Germinal center (tissue), 1 donor: ENCODE data around the gene CPNE2.
"Not testable (repeated sequence)": the region's sequence is repeated elsewhere in the genome, so short reads cannot be mapped to it uniquely, and the experiment has no call there.

ENCODE experiments used
- DNase-seq: peaks from one replicate; pipeline ENCODE4 v3.0.0; 2012; ENCODE audit warnings: mixed read lengths, low spot score

CPNE2 gene

DNA sequence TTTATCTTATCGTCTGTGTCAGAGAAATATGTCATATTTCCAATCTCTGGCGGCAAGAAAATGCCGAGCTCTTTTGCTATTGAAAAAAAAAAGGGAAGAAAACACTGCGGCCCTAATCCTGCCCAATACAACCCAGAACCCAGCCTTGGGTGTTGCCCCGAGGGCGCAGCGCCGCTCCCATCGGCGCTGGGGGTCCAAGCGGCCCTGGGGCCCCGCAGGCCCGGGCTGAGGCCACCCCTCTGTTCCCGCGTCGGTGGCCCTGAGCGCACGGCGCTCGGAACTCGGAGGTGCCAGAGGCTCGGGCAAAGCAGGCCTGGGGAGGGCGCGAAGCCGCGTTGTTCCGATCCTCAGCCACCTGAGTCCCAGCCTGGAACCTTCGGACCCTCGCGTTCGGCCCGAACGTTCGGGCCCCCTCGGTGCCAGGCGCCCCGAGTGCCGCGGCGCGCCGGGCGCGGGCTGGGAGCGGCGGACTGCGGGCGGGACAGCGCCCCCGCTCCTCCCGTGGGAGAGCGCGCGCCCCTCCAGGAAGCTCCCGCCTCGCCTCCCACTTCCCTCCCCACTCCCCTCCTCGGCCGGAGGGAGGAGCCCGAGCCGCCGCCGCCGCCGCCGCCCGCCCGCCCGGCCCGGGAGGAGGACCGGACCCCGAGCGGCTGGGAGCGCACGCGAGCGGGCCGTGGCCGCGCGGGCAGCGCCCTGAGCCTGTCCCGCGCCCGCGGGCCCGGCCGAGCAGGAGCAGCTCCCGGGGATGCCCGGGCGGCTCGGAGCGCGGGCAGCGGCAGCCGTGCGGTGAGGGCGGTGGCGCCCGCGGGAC, at the start of gene CPNE2:
Gene CPNE2, plus strand, starts transcription at position 609 of the 811 bp plus-strand sequence. CDS start 18,160 bp downstream, outside the sequence.
- peak; percentile 54 for DNase-seq

DNA sequence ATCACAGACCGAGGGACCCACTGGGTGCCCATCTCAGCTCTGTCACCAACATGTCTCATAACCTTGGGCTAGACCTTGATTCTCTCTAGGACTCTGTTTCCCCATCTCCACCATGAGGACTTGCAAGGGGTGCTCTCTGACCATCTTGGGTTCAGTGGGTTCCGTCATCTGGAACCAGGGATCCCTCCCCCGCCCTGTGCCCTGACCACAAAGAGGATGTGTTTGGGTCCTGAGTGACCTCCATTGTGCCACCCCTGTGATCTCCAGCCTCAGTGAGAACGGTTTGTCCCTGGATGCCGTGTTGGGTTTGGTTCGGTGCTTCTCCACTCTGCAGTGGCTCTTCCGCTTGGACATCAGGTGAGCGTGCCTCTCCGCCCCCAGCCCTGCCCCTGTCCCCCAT, 49.1 kb upstream of the CPNE2 start:
- no peak for DNase-seq

DNA sequence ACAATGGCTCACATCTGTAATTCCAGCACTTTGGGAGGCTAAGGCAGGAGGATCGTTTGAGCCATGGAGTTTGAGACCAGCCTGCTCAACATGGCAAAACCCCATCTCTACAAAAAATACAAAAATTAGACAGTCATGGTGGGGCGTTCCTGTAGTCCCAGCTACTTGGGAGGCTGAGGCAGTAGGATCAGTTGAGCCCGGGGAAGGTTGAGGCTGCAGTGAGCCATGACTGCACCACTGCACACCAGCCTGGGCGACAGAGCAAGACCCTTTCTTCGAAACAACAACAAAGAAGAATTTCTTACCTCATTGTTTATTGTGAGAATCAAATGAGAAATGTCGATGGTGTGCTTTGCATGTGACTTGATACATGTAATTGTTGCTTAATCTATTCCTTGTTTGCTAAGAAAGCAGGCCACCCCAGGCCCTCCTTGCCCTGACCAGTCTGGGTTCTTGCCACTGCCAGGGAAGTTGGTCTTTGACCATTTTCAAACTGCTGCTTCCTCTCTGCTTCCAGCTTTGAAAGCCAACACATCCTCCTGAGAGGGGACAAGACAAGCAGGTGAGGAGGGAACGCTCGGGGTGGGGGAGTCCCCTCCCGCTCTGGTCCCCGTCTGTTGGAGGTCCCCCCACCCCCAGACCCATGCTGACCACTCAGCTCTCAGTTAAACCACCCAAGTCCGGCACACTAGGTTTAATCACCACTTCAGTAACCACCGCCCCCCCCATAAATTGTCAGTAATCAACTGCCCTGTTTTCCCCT, 47.3 kb upstream of the CPNE2 start:
- no peak for DNase-seq

DNA sequence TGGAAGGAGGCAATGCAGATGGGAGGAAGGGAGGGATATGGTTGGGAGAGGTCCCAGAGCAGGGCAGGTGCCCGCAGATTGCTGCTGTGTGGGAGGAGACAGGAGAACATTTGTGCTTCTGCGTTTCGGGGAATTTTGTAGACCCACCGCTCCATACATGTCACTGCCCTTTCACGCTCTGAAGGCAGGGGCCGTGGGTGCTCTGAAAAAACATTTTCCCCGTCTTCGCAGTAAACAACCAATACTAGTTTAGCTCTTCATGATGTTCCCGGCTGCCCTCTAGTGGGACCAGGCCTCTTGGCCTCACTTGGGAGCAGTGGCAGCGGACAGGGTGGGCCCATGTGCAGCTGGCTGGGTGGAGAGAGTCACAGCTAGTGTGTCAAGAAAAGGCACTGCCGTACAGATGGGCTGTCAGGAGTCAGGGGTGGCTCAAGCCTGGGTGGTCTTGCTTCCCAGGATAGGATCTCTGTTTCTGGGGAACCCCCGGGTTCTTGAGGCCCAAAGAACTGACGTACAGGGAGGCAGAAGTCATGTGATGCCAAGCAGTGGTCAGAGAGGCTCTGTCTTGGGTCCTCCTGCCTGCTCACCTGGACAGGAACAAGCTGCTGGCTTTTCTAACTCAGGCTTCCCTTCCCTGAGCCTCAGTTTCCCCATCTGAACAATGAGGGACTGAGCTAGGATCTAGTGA, 46.5 kb upstream of the CPNE2 start:
- peak; percentile 84 for DNase-seq

DNA sequence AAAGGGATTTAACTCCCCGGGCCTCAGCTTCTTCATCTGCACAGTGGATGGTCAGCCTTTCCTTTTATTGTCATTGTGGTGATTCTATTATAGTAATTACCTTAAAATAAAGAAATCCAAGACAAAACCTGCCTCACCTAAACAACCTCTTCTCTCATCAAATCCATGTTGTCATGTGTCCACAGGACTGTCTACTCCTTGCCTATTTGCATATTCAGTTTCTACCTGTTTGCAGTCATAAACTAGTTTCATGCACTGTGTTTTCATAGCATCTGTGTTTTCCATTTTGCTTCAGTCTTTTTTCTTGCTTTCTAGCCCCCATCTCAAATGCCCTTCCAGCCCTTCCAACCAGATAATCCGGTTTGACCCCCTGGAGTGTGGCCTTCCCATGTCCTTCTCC, 44.3 kb upstream of the CPNE2 start:
- no peak for DNase-seq

DNA sequence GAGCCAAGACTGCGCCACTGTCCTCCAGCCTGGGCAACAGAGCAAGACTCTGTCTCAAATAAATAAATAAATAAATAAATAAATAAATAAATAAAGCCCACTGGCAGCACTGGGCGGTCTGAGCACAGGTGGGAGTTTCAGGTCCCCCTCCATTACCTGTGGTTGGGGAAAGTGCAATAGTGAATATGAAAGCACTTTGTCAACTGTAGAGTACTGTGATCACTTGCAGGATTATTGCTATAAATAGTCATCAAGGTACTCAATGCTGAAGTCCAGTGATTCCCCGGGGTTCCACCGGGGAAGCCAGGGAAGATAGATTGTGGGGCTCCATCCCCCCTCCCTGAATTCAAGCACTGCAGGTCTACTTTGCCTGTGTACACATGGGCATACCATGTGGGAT, 42.7 kb upstream of the CPNE2 start:
- DNase-seq = no peak

DNA sequence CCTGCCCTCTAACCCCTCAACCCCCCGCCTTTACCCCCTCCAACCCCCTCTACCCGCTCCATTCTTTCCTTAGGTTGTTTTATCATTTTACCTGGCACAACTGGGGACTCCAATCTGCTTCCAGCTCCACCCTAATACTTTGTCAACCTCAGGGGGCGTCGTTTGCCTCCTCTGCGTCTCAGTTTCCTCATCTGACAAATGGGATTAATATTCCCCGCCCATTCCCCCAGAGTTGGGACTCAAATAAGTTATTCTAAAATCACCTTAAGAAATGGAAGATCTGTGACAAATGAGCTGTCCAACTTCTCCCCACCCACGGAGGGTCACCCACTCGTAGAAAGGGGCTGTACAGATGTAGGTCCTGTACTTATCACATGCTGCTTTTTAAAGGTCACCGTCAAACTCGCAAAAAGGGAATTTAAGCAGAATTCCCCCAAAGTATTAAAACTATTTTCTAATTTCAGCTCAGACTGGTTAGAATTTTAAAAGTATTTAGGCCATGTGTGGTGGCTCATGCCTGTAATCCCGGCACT, 40.6 kb upstream of the CPNE2 start:
- no peak for DNase-seq

DNA sequence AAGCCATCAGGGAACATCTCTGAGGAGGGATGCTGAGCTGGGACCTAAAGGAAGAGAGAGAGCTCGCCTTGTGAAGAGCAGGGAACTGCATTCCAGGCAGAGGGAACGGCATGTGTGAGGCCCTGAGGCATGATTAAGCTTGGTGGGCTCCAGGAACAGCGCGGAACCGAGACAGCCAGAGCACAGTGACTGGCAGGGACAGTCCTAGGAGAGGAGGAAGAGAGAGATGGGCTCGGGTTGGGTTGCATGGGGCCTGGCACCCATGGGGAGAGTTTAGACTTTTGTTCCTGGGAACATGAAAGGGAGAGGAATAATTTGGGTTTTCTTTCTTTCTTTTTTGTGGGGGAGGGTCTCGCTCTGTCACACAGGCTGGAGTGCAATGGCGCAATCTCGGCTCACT, 39.2 kb upstream of the CPNE2 start:
- DNase-seq = no peak

DNA sequence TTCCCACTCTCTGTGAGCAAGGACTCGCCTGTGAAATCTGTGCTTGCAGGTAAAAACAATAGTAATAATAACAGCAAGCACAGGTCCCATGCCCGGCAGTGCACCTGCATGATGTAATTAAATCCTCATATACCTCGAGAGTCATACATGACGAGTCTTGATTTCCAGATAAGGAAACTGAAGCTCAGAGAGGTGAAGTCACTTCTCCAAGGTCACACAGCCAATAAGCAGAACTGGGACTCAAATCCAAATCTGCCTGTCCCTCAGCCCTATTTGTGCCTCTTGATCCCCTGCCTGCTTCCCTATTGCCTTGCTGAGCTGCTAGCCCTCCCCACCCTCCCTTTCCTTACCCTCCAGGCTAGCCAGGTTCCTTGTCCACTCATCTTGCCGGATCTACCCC, 38.0 kb upstream of the CPNE2 start:
- no peak for DNase-seq

DNA sequence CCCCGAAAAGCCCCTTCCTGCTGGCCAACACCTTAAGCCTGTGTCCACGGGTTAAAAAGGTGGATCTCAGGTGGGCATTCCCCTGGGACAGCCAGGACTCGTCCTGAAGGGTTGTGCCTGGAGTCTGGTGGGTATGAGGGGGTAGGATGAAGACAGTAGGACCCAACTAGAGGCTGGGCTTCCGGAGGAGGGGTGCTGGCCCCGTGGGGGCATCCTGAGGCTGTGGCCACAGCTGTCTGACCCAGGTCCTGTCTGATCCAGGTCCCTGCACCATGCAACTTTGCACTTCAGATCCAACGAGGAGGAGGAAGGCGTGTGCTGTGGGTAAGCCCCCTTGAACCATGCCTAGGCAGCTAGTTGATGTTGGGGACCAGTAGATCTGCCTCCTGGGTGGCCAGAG, 37.6 kb upstream of the CPNE2 start:
- no peak for DNase-seq

DNA sequence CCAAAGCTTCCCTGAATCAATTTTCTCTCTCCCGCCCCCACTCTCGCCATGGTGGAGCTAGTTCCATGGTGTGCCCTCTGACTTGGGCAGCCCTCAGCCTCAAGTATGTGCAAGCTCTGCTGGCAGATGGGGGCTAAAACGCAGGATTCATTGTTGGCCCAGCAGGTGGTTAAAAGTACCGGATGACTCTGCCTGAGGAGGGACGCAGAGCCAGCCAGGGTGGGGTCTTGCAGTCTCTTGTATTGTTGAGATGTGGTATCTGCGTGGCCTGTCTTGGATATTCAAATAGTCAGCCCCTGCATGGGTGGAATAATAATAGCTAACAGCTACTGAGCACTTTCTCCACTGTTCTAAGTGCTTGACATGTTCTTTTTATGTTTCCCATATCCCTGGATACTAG, 36.7 kb upstream of the CPNE2 start:
- DNase-seq = no peak

DNA sequence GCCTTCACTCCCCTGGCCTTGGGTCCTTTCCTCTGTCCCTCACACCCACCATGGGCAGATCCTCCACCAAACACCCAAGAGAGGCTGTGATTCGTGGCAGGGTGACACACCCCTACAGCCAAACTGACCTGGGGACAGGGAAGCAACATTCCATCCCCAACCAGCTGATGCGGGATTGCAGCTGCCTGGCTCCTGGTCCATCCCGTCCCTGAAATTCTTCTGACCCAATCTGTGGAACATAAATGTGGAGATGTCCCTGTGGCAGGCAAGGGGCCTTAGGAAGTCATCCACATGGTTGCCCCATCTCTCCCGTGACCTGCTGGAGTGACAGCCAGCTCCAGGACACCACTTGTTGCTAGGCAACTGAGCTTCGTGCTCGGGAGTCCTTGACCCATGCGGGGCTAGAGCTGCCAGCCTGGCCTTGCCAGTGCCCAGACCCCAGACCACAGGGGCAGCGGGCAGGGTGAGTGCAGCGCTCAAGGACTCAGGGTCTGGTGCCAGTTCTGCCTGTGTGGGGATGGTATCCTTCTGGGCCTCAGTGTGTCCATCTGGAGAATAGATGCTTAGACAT, 34.0 kb upstream of the CPNE2 start:
- DNase-seq = no peak

DNA sequence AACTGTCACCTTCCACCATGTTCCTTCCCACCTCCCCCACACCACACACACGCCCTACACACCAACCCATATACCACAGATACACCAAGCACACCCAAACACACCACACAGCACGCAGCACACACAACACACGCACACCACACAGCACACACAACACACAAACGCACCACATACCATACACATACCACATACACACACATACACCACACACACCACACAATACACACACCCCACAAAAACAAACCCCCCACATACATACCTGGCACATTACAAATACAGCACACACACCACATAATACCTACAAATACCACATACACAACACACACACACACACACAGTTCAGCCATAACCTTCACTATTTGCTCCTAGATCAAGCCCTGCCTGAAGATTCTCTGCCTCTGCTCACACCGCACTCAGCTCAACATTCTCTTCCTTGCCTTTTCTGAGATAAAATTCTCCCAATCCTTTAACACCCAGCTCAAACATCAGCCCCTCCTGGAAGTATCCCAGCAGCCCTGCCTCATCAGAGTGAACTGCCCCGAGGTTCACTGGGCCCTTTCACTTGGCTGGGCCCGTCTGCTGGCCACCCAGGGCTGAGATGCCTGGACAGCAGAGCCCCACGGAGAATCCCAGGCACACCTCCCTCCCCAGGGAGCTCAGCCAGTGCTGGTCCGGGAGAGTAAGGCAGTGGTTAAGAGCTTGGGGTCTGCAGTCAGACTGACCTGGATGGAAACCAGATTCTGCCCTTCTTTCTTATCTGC, 31.9 kb upstream of the CPNE2 start:
- DNase-seq = no peak

DNA sequence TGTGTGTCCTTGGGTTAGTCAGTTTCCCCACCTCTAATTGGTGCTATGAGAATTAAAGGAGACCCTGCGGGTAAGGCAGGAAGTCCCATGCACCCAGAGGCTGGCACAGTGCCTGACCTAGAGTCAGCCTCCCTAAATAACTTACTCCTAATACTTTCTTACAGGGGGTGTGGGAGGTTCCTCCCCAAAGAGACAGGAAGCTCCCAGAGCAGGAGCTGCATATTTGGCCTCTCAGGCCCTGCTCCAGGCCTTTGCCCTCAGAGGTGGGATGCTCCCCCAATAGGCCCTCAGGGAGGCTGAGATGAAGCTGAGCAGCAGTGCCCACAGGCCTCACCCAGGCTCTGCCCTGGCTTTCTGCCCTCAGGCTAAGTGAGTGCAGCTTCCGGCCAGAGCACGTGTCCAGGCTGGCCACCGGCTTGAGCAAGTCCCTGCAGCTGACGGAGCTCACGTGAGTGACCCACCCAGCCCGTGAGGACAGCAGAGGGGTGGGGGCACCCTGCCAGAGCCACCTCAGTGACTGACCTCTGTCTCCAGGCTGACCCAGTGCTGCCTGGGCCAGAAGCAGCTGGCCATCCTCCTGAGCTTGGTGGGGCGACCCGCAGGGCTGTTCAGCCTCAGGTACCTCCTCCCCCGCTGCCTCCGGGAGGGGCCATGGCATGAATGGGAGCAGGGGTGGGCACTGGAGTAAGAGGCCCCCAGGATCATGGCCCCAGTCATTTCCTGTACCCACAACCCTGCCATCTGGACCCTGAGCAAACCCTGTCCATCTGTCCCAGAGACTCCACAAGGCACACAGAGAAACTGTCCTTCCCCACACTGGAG, 31.1 kb upstream of the CPNE2 start:
- DNase-seq = no peak

DNA sequence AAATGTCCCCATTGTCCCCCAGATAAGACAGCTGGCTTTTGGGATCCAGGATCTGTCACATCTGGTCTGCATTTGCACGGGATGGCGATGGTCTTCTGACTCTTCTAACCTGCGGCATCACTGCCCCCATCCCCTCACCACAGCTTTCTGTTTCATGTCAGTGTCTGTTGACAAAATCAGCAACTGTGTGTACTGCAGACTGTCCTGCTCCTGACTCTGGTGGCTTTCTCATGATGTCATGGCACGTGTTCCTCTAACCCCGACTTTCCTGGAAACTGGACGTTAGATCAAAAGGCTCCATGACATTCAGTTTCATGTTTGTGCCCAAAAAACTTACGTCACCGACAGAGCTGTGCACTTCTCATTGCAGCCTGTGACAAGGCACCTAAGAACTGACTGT, 30.1 kb upstream of the CPNE2 start:
- DNase-seq = no peak

DNA sequence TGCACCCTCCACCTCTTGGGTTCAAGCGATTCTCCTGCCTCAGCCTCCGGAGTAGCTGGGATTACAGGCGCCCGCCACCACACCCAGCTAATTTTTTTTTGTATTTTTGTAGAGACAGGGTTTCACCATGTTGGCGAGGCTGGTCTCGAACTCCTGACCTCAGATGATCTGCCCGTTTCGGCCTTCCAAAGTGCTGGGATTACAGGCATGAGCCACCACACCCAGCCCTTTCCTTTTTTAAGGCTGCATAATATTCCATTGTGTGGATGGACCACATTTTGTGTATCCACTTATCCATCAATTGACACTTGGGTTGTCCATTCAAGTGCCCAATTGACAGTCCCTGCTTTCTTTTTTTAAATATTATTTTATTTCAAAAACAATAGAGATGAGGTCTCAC, 29.2 kb upstream of the CPNE2 start:
- DNase-seq = not testable (repeated sequence)

DNA sequence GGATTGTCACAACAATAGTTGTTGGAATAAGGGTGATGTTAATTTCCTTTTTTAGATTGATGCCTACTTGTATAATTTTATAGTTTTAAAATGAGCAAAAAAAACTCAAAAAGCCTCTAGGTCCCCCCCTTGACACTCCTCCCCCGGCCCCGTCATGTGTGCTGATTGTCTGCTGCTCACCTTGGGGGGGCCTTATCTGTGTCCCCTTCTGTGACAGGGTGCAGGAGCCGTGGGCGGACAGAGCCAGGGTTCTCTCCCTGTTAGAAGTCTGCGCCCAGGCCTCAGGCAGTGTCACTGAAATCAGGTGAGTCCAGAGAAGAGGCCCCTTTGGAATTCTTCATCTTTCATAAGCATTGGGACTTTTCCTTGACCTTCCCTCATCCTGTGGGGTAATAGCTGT, 27.4 kb upstream of the CPNE2 start:
- no peak for DNase-seq

DNA sequence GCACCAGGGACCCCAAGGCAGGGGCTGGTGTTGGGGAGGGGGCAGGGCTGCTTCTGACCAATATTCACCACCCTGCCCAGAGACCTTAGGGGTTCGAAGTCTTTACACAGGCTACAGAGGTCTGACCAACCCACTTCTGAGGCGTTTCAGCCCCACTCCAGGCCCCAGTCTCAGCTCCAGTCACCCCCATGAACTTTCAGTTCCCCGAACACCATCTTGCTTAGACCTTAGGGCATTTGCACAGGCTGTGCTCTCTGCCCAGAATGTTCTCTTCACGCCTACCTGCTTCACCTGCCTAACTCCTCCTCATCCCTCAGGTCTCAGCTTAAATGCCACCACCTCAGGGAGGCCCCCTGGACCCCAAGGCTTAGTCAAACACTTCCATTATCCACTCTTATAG, 25.8 kb upstream of the CPNE2 start:
- DNase-seq = no peak

DNA sequence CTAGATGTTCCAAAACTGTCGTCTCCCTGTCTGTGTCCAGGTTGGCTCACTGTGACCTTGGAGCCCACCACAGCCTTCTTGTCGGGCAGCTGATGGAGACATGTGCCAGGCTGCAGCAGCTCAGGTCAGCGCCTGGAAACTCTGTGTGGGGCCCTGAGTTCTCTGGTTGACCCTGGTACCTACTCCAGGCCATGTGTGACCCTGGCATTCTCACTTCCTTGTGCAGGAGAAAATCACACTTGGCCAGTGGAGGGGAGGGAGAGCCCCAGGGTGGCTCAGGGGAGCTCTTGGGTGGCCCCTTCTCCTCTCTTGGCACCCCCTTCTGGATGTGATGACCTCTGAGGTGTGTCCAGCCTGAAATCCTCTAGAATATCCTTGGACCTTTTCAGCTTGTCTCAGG, 25.0 kb upstream of the CPNE2 start:
- DNase-seq = no peak

DNA sequence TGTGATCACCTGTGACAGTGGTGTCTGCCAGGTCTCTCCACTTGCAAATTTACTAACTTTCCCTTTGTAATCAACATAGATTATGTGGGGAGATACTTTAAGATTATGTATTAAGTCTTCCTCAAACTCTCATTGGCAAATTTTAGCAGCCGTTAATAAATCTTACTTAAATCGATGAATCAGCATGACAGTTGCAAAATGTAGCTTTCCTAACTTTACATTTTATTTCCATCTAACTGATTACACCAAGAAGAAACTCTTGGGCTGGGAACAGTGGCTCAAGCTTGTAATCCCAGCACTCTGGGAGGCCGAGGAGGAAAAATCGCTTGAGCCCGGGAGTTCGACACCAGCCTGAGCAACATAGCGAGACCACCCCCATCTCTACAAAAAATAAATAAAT, 23.3 kb upstream of the CPNE2 start:
- no peak for DNase-seq
